HG02970 (cell line): Measurements from ENCODE around the gene SEPTIN1.

Source experiments
- ATAC-seq: cut with Tn5 transposase; IDR thresholded peaks from one replicate; pipeline ENCODE4 v1.9.1; 2021; ENCODE audit warnings: mild to moderate bottlenecking, moderate library complexity, moderate number of reproducible peaks; ENCODE audit not compliant: unreplicated experiment, low FRiP score

Gene SEPTIN1

DNA sequence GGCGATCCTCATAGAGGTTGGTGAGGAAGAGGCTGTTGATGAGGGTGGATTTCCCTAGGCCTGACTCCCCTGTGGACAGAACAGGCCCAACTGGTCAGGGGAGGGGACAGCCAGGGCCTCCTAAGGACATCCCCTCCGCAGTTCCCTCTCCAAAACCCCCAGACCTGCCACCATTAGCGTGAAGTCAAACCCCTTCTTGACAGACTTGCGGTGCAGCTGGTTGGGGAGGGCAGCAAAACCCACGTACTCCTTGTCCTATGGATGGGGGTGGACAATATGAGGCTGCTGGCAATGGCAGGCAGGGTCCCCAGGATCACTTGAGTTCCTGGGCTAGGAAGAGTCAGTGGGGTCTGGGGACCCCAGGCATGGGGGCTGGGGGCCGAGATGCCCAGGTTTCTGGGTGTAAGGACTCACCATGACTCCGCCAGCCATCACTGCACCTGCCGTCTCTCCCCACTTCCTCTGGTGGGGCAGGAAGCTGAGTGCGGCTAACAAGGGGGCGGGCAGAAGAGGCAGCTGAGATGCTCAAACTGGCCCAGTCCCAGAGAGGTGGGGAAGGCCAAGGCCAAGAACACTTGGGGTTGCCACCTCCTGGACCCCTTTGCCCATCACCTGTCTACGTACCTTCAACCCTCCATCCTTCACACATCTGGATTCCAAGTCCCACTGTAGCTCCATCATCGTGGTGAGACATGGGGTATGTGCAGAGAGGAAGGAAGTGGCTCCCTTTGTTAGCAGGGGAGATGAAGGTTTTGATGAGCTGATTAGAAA is at the start of gene SEPTIN1:
SEPTIN1 (minus strand) TSS at position 451 of the 771 bp plus-strand sequence; CDS start at position 432, 19 bp downstream.
- ATAC-seq = no peak

GRCh38 chr16:30430428-30430970 is 48.1 kb upstream of the SEPTIN1 start:
- no peak for ATAC-seq

DNA sequence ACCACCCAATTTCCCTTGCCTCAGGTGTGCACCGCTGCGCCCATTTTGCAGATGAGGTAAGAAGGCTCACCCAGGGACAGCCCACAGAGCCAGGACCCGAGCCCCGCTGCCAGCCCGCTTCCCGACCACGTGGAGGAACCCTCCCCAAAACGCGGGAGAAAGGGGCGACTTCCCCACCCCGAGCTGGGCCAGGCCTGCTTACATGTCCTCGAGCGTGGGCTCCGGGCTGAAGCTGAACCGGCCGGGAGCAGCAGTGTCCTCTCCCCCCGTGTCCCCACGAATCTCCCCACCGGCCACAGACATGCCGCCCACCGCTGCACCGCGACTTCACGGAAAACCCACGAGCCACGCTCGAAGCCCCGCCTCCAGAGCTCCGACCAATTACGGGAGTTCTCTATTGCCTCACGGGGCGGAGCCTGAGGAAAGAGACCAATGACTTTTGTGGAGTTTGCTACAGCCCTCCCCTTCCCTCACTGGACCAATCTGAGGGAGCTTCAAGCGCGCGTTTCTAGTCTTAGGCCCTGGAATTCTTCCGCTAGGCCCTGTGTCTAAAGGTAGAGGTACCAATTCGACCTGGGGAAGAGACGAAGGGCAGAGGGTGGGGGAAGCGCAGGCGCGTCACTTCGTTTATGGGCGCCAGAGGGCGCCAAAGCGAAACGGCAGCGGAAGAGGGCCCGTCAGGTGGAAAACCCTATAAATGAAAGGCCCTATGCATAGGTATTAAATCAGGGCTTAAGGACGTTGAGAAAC is 47.5 kb upstream of the SEPTIN1 start, which contains the start of gene DCTPP1:
DCTPP1 (minus strand) TSS at position 353 of the 750 bp plus-strand sequence; CDS start at position 303, 50 bp downstream.
- peak; percentile 98 for ATAC-seq

DNA sequence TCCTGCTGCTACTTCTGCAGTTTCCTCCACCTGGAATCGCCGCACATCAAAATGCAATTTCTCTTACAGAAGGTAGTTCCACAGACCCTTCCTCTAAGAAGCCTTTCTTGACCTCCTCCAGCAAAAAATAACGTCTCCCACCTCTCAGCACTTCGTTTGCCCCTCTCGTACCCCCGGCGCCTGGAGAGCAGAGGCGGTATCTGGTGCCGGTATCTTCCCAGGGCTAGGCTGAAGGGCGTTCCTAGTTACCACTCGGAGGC is 47.0 kb upstream of the SEPTIN1 start:
- ATAC-seq = no peak

- ATAC-seq = no peak
Measured at GRCh38 chr16:30428055-30428454, 45.7 kb upstream of the SEPTIN1 start.

DNA sequence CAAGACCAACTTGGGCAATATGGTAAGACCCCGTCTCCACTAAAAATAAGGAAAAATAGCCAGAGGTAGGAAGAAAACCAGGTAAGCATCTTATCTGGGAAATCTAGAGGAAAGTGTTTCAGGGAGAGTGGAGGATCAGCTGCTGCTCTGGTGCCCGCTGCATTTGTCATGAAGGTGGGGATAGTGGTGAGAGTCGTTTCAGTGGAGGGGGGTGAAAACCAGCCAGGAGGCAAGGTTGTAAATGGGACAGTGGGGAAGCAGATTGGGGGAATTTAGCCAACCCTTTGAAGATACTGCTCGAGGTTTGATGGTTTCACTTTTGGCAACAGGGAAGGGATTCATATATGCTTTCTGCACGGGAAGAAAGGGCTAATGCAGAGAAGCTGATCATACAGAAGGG is 38.6 kb upstream of the SEPTIN1 start:
- no peak for ATAC-seq

DNA sequence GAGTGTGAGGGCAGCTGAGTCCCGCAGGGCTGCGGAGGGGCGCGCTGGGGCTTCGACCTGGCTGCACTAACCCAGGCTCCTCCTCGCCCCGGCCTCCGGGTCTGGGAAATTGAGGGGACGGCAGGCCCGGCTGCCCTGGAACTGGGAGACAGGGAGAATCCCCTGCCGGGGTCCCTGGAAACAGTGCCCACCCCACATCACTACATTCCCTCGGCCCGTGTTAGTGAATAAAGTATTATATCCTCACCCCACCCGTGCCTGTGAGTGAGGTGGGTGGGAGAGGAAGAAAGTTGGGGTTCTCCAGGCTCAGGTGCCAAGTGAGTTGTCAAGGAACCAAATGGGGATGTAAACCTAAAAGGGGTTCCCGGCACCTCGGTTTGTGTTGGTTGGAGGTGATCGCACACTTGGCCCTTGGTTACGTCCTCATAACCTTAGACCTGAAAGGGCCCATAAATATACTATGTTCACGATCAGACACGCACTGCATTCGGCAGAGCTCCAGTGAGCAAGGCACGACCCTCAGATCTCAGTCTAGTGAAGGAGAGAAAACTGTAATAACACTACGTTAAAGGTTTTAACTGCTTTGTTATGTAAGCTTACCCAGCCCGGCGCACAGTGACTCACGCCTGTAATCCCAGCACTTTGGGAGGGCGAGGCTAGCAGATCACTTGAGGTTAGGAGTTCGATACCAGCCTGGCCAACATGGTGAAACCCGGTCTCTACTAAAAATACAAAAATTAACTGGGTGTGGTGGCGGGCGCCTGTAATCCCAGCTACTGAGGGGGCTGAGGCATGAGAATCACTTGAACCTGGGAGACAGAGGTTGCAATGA is 36.2 kb upstream of the SEPTIN1 start:
- no peak for ATAC-seq

- ATAC-seq = peak; percentile 80
Measured at GRCh38 chr16:30417529-30418349, 35.4 kb upstream of the SEPTIN1 start.

DNA sequence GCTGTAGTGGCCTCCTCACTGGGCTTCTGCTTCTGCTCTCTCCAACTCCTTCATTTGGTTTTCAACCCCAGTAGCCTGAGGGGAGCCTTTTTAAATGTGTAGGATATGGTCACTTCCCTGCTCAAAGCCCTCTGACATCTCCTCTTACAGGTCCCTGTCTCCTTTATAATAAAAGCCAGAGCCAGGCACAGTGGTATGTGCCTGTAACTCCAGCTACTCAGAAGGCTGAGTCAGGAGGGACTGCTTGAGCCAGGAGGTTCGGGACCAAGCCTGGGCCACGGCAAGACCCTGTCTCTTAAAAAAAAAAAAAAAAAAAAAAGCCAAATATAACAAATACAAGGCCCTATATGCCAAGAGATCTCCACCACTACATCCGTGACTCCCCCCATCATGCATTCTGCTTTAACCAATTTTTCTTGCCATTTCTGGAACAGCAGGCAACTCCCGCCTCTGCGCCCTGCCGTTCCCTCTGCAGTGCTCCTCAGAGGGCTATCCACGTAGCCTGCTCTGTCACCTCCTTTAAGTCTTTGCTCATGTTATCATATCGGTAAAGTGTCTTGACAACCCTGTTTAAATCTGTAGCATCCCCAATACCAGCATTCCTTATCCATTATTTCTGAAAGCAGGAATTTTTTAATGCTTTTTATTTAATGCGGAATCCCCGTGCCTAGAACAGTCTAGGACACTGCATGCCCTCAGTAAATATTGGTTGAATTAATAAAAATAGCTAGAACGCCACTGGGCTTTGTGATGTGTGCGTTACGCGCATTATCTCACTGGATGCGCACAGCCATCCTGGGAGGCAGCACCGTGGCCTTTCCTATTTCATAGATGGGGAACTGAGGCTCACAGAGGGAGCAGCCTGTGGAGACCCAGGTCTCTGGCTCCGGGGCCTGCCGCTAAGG is 34.5 kb upstream of the SEPTIN1 start:
- no peak for ATAC-seq

DNA sequence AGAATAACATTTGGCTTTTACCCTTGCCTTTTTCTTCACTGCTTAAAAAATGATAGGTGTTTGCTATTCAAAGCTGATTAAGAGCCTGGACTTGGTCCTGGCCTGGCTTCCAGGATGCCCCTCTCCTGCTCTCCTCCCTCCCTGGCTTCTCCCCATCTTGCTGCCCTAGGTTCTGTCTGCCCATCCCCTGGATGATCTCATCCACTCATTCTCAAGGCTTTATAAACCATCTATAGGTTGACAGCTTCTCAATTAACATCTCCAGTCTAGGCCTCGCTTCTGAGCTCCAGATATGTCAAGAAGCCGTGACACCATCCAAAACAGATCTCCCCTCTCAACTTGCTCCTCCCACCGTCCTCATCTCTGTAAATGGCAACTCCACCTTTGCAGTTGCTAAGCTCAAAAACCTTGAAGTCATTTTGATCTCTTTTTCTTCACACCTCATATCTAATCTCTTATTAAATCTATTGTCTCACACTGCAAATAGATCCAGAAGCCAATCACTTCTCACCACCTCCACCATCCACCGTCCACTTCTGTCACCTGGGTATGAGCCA is 33.8 kb upstream of the SEPTIN1 start:
- ATAC-seq = no peak

- no peak for ATAC-seq
Measured at GRCh38 chr16:30414159-30414558, 31.8 kb upstream of the SEPTIN1 start.

- ATAC-seq = no peak
Measured at GRCh38 chr16:30413112-30413806, 30.9 kb upstream of the SEPTIN1 start.

DNA sequence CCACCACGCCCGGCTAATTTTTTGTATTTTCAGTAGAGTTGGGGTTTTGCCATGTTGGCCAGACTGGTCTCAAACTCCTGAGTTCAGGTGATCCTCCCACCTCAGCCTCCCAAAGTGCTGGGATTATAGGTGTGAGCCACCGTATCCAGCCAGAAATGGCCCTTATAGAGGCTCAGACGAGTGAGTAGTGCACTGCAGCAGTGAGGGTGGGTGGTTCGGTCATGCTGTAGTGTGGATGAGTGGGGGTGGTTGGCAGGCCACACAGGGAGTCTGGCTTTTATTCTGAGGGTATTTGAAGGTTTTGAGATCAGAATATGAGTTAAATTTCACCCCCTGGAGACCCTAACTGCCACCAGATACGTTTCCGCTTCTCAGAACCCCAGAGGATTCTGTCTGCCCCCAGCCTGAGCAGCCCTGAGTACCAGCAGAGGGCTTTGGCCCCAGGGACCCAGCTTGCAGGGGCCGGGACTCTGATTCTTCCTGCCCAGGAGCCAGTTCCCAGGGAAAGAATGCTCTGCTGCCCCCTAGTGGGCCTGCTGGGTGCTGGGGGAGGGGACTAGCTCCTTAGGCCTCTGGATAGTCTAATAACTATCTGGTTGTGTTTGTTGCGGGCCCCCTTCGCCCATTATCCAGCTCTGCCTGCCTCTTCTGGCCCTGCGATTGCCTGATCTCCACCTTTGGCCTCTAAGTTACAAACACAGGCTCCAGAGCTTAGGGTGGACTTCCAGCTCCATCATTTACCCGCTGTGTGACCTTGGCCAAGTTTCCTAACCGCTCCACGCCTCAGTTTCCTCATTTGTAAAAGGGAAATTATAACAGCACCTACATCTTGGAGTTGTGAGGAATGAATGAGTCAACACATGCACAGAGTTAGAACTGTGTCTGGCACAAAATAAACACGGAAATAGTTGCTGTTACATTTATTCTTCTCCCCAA is 27.0 kb upstream of the SEPTIN1 start:
- no peak for ATAC-seq

GRCh38 chr16:30407804-30408534 is 25.6 kb upstream of the SEPTIN1 start:
- ATAC-seq = no peak

GRCh38 chr16:30407102-30407803 is 24.9 kb upstream of the SEPTIN1 start, which contains the start of gene ZNF771:
Gene ZNF771 (plus strand): TSS chr16:30407606. CDS start chr16:30408054, 448 bp downstream.
- ATAC-seq = peak; percentile 61

GRCh38 chr16:30406795-30407101 is 24.4 kb upstream of the SEPTIN1 start:
- ATAC-seq = no peak
